H1 (cell line): ENCODE measurements around the gene SLC9A7. TPM values are rescaled to one million over a fixed set of nuclear protein-coding genes. Genes with fewer than 3 reads are reported as not detected.

Experiments used
- polyA plus RNA-seq, 7 experiments: library from polyadenylated mRNA; depleted of rRNA in 3 of 7; stranded (reverse) in 5 of 7; unstranded in 2 of 7; fragments of >200 nt in 5 of 7; fragments of 200-250 nt in 2 of 7; gene quantifications; 1 replicate in 5 of 7; 2 replicates in 1 of 7; 4 replicates in 1 of 7; pipeline versions ENCODE4 v1.2.1 to v1.2.3, GENCODE V29; 2011 to 2013; ENCODE audit warnings: missing spikeins in 2 of 7, mixed read lengths in 2 of 7
- total RNA-seq: library from RNA; stranded (reverse); fragmentation: NEBNext Ultra II Directional; extraction: Animal tissue kit (Norgen Biotek cat#: 25700); gene quantifications from 2 replicates; pipeline ENCODE4 v1.2.1, GENCODE V29; 2021
- TF ChIP-seq, protein P1 (sequence below): fragments of 300-600 bp; sonication (generic); IDR thresholded peaks from 2 replicates; pipeline ENCODE4 v1.7.1; 2012; ENCODE audit warnings: low read length, moderate library complexity, mild to moderate bottlenecking, inconsistent platforms; ENCODE audit not compliant: insufficient replicate concordance

SLC9A7 gene
- total and polyA plus RNA-seq, 2 of the 8 experiments (the other 6 are each of a cell fraction or from before 2014, with no cell fraction given): 6.7 to 17.2 TPM

DNA sequence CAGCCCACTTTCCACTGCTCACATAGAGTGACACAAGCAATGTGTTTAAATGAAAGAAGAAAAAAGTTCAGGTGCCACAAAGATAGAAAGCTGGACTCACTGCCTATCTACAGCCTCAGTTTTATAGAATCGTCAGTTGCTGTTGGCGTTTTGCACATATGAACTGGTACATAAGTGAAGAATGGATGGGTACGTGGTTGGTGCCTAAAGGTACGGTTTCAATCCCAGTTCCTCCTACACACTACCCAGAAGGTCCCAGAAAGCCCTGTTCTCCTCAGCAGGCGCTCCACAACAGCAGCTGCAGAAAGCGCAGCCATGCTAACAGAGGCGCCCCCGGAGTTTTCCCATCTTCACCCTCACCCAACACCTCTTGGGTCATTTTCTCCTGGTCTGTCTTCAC, 161.7 kb downstream of the SLC9A7 start (continued):
- TF ChIP-seq, protein P1, sequence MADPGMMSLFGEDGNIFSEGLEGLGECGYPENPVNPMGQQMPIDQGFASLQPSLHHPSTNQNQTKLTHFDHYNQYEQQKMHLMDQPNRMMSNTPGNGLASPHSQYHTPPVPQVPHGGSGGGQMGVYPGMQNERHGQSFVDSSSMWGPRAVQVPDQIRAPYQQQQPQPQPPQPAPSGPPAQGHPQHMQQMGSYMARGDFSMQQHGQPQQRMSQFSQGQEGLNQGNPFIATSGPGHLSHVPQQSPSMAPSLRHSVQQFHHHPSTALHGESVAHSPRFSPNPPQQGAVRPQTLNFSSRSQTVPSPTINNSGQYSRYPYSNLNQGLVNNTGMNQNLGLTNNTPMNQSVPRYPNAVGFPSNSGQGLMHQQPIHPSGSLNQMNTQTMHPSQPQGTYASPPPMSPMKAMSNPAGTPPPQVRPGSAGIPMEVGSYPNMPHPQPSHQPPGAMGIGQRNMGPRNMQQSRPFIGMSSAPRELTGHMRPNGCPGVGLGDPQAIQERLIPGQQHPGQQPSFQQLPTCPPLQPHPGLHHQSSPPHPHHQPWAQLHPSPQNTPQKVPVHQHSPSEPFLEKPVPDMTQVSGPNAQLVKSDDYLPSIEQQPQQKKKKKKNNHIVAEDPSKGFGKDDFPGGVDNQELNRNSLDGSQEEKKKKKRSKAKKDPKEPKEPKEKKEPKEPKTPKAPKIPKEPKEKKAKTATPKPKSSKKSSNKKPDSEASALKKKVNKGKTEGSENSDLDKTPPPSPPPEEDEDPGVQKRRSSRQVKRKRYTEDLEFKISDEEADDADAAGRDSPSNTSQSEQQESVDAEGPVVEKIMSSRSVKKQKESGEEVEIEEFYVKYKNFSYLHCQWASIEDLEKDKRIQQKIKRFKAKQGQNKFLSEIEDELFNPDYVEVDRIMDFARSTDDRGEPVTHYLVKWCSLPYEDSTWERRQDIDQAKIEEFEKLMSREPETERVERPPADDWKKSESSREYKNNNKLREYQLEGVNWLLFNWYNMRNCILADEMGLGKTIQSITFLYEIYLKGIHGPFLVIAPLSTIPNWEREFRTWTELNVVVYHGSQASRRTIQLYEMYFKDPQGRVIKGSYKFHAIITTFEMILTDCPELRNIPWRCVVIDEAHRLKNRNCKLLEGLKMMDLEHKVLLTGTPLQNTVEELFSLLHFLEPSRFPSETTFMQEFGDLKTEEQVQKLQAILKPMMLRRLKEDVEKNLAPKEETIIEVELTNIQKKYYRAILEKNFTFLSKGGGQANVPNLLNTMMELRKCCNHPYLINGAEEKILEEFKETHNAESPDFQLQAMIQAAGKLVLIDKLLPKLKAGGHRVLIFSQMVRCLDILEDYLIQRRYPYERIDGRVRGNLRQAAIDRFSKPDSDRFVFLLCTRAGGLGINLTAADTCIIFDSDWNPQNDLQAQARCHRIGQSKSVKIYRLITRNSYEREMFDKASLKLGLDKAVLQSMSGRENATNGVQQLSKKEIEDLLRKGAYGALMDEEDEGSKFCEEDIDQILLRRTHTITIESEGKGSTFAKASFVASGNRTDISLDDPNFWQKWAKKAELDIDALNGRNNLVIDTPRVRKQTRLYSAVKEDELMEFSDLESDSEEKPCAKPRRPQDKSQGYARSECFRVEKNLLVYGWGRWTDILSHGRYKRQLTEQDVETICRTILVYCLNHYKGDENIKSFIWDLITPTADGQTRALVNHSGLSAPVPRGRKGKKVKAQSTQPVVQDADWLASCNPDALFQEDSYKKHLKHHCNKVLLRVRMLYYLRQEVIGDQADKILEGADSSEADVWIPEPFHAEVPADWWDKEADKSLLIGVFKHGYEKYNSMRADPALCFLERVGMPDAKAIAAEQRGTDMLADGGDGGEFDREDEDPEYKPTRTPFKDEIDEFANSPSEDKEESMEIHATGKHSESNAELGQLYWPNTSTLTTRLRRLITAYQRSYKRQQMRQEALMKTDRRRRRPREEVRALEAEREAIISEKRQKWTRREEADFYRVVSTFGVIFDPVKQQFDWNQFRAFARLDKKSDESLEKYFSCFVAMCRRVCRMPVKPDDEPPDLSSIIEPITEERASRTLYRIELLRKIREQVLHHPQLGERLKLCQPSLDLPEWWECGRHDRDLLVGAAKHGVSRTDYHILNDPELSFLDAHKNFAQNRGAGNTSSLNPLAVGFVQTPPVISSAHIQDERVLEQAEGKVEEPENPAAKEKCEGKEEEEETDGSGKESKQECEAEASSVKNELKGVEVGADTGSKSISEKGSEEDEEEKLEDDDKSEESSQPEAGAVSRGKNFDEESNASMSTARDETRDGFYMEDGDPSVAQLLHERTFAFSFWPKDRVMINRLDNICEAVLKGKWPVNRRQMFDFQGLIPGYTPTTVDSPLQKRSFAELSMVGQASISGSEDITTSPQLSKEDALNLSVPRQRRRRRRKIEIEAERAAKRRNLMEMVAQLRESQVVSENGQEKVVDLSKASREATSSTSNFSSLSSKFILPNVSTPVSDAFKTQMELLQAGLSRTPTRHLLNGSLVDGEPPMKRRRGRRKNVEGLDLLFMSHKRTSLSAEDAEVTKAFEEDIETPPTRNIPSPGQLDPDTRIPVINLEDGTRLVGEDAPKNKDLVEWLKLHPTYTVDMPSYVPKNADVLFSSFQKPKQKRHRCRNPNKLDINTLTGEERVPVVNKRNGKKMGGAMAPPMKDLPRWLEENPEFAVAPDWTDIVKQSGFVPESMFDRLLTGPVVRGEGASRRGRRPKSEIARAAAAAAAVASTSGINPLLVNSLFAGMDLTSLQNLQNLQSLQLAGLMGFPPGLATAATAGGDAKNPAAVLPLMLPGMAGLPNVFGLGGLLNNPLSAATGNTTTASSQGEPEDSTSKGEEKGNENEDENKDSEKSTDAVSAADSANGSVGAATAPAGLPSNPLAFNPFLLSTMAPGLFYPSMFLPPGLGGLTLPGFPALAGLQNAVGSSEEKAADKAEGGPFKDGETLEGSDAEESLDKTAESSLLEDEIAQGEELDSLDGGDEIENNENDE: no peak
